Measurements from ENCODE around the gene SMIM22. TPM values are rescaled to one million over a fixed set of nuclear protein-coding genes. Genes with fewer than 3 reads are reported as not detected.

The SMIM22 gene
- total and polyA plus RNA-seq, 7 donors: 0.32 TPM; not detected in 6

- no peaks in the 10 kb centered on the region for H3K27me3 ChIP-seq (ENCODE audit: insufficient read depth in 3 of 3, low read length in 2 of 3)
- TF ChIP-seq CTCF (IDR thresholded peaks at IDR 0.05): no peak
- H3K9me3 ChIP-seq: no peaks in the 10 kb centered on the region
- H3K36me3 ChIP-seq (ENCODE audit: insufficient read depth in 1 of 2, low read depth in 1 of 2): no peaks in the 10 kb centered on the region
- no peaks in the 10 kb centered on the region for H3K4me1 ChIP-seq
- H3K27ac ChIP-seq: no peak overlapping the region
- H3K4me3 ChIP-seq: no peak overlapping the region
- DNase-seq (no peak), ATAC-seq (no peak)
- intact Hi-C loops (cut with DNase I): no loop called here
- WGBS, 3 donors: 76 to 82% (median 80%) methylated on average over 10 of the region's 10 CpGs
These were observed 4.9 kb upstream of the SMIM22 start for GRCh38 chr16:4790261-4790660.

GRCh38 chr16:4790871-4791270 lies 4.3 kb upstream of the SMIM22 start:
- TF ChIP-seq CTCF (IDR thresholded peaks at IDR 0.05): no peak
- ATAC-seq: no peak
- DNase-seq: no peak
- H3K27ac ChIP-seq: no peak overlapping the region
- H3K36me3 ChIP-seq (ENCODE audit: insufficient read depth in 1 of 2, low read depth in 1 of 2): no peaks in the 10 kb centered on the region
- no peaks in the 10 kb centered on the region for H3K4me1 ChIP-seq
- no peaks in the 10 kb centered on the region for H3K27me3 ChIP-seq (ENCODE audit: insufficient read depth in 3 of 3, low read length in 2 of 3)
- 60 to 62% (median 61%) methylated on average over 10 of the region's 10 CpGs for WGBS, 3 donors
- H3K4me3 ChIP-seq: no peak overlapping the region
- intact Hi-C loops (cut with DNase I): no loop called here
- no peaks in the 10 kb centered on the region for H3K9me3 ChIP-seq

- WGBS, 3 donors: 62 to 67% (median 67%) methylated on average over 13 of the region's 13 CpGs
- ATAC-seq: no peak
These were observed 2.1 kb upstream of the SMIM22 start for GRCh38 chr16:4792951-4793513.

GRCh38 chr16:4795828-4796572 lies 831 bp downstream of the SMIM22 start:
- no peak for ATAC-seq
- WGBS, 3 donors: 91 to 93% (median 92%) methylated on average over 25 to 30 of the region's 30 CpGs
- intact Hi-C loops (cut with DNase I): no loop called here
- Histone ChIP-seq H3K36me3 (ENCODE audit: insufficient read depth in 1 of 2, low read depth in 1 of 2) (peaks cover 0 to 30% of the 10 kb centered on the region in 2 donors), H3K27me3 (ENCODE audit: insufficient read depth in 3 of 3, low read length in 2 of 3) (no peaks in the 10 kb centered on the region), H3K9me3 (no peaks in the 10 kb centered on the region), H3K4me1 (peaks cover 4% of the 10 kb centered on the region), H3K27ac (no peak overlapping the region), H3K4me3 (no peak overlapping the region)
- no peak for DNase-seq
- TF ChIP-seq CTCF (IDR thresholded peaks at IDR 0.05): no peak

More at GRCh38 chr16:4792951-4793513, 2.1 kb upstream of the SMIM22 start:
- Histone ChIP-seq H3K9me3 (no peaks in the 10 kb centered on the region), H3K4me1 (no peaks in the 10 kb centered on the region), H3K36me3 (ENCODE audit: insufficient read depth in 1 of 2, low read depth in 1 of 2) (peaks cover 0 to 13% of the 10 kb centered on the region in 2 donors), H3K4me3 (no peak overlapping the region), H3K27me3 (ENCODE audit: insufficient read depth in 3 of 3, low read length in 2 of 3) (no peaks in the 10 kb centered on the region), H3K27ac (no peak overlapping the region)
- no peak for TF ChIP-seq CTCF (IDR thresholded peaks at IDR 0.05)
- no peak for DNase-seq
- intact Hi-C loops (cut with DNase I): no loop called here

Data from psoas muscle (tissue), 8 donors.